GM23338 (cell line): ENCODE results near the gene MORC4. TPM values are rescaled to one million over a fixed set of nuclear protein-coding genes. Genes with fewer than 3 reads are reported as not detected.

Experiments used
- ATAC-seq: fragments of 200-7000 bp; cut with Tn5 transposase; 3 replicates; pipeline ENCODE4 v1.9.1; 2020
- DNase-seq: peaks from one replicate; pipeline ENCODE4 v3.0.0-alpha.2; 2015; ENCODE audit warnings: low spot score
- H2AFZ ChIP-seq: fragments of 200-600 bp; sonication (generic); 2 replicates; pipeline ENCODE4 v1.8.0; 2016; ENCODE audit warnings: antibody characterized with exemption, mild to moderate bottlenecking, moderate library complexity
- H3F3A ChIP-seq: fragments of 200-600 bp; sonication (generic); replicated peaks from 2 replicates; pipeline ENCODE4 v1.8.0; 2017; ENCODE audit warnings: antibody characterized with exemption, mixed run types, low read depth
- H3K27ac ChIP-seq: fragments of 200-600 bp; sonication (generic); 2 replicates; pipeline ENCODE4 v1.6.1; 2016; ENCODE audit warnings: low read depth
- H3K27me3 ChIP-seq: fragments of 200-600 bp; sonication (generic); 2 replicates; pipeline ENCODE4 v1.8.0; 2016; ENCODE audit warnings: mild to moderate bottlenecking, mixed run types, moderate library complexity; ENCODE audit not compliant: insufficient read depth
- H3K36me3 ChIP-seq: fragments of 200-600 bp; sonication (generic); 2 replicates; pipeline ENCODE4 v1.8.0; 2016; ENCODE audit warnings: mild to moderate bottlenecking; ENCODE audit not compliant: insufficient read depth
- H3K4me1 ChIP-seq: fragments of 200-600 bp; sonication (generic); 2 replicates; pipeline ENCODE4 v1.8.0; 2016; ENCODE audit warnings: mild to moderate bottlenecking, moderate library complexity; ENCODE audit not compliant: insufficient read depth
- H3K4me2 ChIP-seq: fragments of 200-600 bp; sonication (generic); 2 replicates; pipeline ENCODE4 v1.7.1; 2017; ENCODE audit warnings: mixed run types
- H3K4me3 ChIP-seq: fragments of 200-600 bp; sonication (generic); 2 replicates; pipeline ENCODE4 v1.6.1; 2016; ENCODE audit warnings: mixed run types
- H3K79me2 ChIP-seq: fragments of 200-600 bp; sonication (generic); replicated peaks from 2 replicates; pipeline ENCODE4 v1.8.0; 2017; ENCODE audit warnings: mild to moderate bottlenecking; ENCODE audit not compliant: insufficient read depth
- H3K9me2 ChIP-seq: fragments of 200-600 bp; sonication (generic); 2 replicates; pipeline ENCODE4 v1.8.0; 2017; ENCODE audit not compliant: insufficient read depth
- H4K20me1 ChIP-seq: fragments of 200-600 bp; sonication (generic); replicated peaks from 2 replicates; pipeline ENCODE4 v1.8.0; 2017; ENCODE audit warnings: mild to moderate bottlenecking; ENCODE audit not compliant: insufficient read depth
- H3K27ac Mint-ChIP-seq: 2 replicates; pipeline ENCODE4 v1.8.0; 2020; ENCODE audit warnings: inconsistent platforms, mild to moderate bottlenecking, moderate library complexity, mixed read lengths
- H3K27me3 Mint-ChIP-seq: 3 replicates; pipeline ENCODE4 v1.8.0; 2022; ENCODE audit warnings: low read depth, mild to moderate bottlenecking, moderate library complexity, mixed read lengths, inconsistent platforms; ENCODE audit not compliant: insufficient read depth, poor library complexity
- H3K36me3 Mint-ChIP-seq: 3 replicates; pipeline ENCODE4 v1.8.0; 2021; ENCODE audit warnings: low read depth, mild to moderate bottlenecking, inconsistent platforms, moderate library complexity, mixed read lengths
- H3K4me1 Mint-ChIP-seq: 3 replicates; pipeline ENCODE4 v1.8.0; 2020; ENCODE audit warnings: mild to moderate bottlenecking, inconsistent platforms, mixed read lengths
- H3K4me3 Mint-ChIP-seq: 3 replicates; pipeline ENCODE4 v1.8.0; 2021; ENCODE audit warnings: moderate library complexity, mild to moderate bottlenecking, inconsistent platforms, mixed read lengths
- H3K9me3 Mint-ChIP-seq: 3 replicates; pipeline ENCODE4 v1.8.0; 2020; ENCODE audit warnings: moderate library complexity, mild to moderate bottlenecking, inconsistent platforms, mixed read lengths
- CREB1 ChIP-seq: fragments of 250-450 bp; sonication (Bioruptor Pico); IDR thresholded peaks from 2 replicates; pipeline ENCODE4 v1.5.0; 2020; ENCODE audit warnings: low read depth, mild to moderate bottlenecking, moderate library complexity
- CTCF ChIP-seq, 2 experiments: fragments of 200-600 bp in 1 of 2; sonication (generic) in 1 of 2; conservative IDR thresholded peaks; 2 replicates each; pipeline versions ENCODE4 v1.5.1 to v1.6.1; 2016 to 2017; ENCODE audit warnings: antibody characterized with exemption in 2 of 2, low read depth in 2 of 2, mild to moderate bottlenecking in 2 of 2, moderate library complexity in 1 of 2
- ETS1 ChIP-seq: IDR thresholded peaks from 2 replicates; pipeline ENCODE4 v1.6.1; 2016; ENCODE audit warnings: antibody characterized with exemption
- EZH2 ChIP-seq: fragments of 200-600 bp; sonication (generic); IDR thresholded peaks from one replicate; pipeline ENCODE4 v1.8.0; 2017; ENCODE audit warnings: antibody characterized with exemption, mild to moderate bottlenecking, low read depth; ENCODE audit not compliant: unreplicated experiment
- JUNB ChIP-seq: IDR thresholded peaks from one replicate; pipeline ENCODE4 v1.6.1; 2016; ENCODE audit warnings: antibody characterized with exemption; ENCODE audit not compliant: unreplicated experiment
- NANOG ChIP-seq: IDR thresholded peaks from 2 replicates; pipeline ENCODE4 v1.6.1; 2016; ENCODE audit warnings: antibody characterized with exemption, borderline replicate concordance
- POLR2AphosphoS5 ChIP-seq: IDR thresholded peaks from 2 replicates; pipeline ENCODE4 v1.6.1; 2016; ENCODE audit warnings: antibody characterized with exemption, low read depth
- ZNF331 ChIP-seq: fragments of 250-450 bp; sonication (Bioruptor Pico); IDR thresholded peaks from 2 replicates; pipeline ENCODE4 v1.5.0; 2020; ENCODE audit warnings: low read depth, mild to moderate bottlenecking, moderate library complexity
- polyA plus RNA-seq: library from polyadenylated mRNA; unstranded; fragments of >200 nt; fragmentation: Nextera tagmentation; extraction: Ambion mirVana; gene quantifications from 2 replicates; pipeline ENCODE4 v1.2.1, GENCODE V29; 2016
- total RNA-seq: library from RNA; depleted of rRNA; stranded (reverse); fragments of >200 nt; shearing (Covaris generic); gene quantifications from 2 replicates; pipeline ENCODE4 v1.2.3, GENCODE V29; 2014

Gene MORC4
- total and polyA plus RNA-seq, 2 experiments from 2014 or later = 1.6 to 1.7 TPM

GRCh38 chrX:106901341-106901740 lies 98.7 kb downstream of the MORC4 start:
- H3K27ac ChIP-seq = no peak overlapping the region
- no peak overlapping the region for H3K4me3 ChIP-seq
- H3K4me1 ChIP-seq = no peaks in the 10 kb centered on the region
- H3K4me3 Mint-ChIP-seq = no peak overlapping the region
- no peaks in the 10 kb centered on the region for H3K79me2 ChIP-seq
- H2AFZ ChIP-seq = no peak overlapping the region
- no peaks in the 10 kb centered on the region for H3K9me2 ChIP-seq
- no peak overlapping the region for H3K27ac Mint-ChIP-seq
- TF ChIP-seq ZNF331 (CRISPR knock-in tag) (no peak), CREB1 (no peak), ETS1 (no peak), CTCF (conservative IDR thresholded peaks at IDR 0.05; ENCODE audit: low read depth in 2 of 2) (no peak), JUNB (no peak)
- no peaks in the 10 kb centered on the region for H3F3A ChIP-seq
- H3K9me3 Mint-ChIP-seq = no peaks in the 10 kb centered on the region
- H3K36me3 ChIP-seq = no peaks in the 10 kb centered on the region
- ATAC-seq (no peak), DNase-seq (no peak)
- no peaks in the 10 kb centered on the region for H3K27me3 Mint-ChIP-seq
- H3K27me3 ChIP-seq = no peaks in the 10 kb centered on the region
- peaks cover 7% of the 10 kb centered on the region; the same call in 2 of the 3 replicates for H3K4me1 Mint-ChIP-seq
- no peak overlapping the region for H3K4me2 ChIP-seq
- H3K36me3 Mint-ChIP-seq = no peaks in the 10 kb centered on the region
- no peaks in the 10 kb centered on the region for H4K20me1 ChIP-seq

- ATAC-seq = no peak
- Histone ChIP-seq H3K79me2 (no peaks in the 10 kb centered on the region), H3K27ac (no peak overlapping the region), H3K9me2 (no peaks in the 10 kb centered on the region), H2AFZ (no peak overlapping the region), H3K4me1 (no peaks in the 10 kb centered on the region), H3F3A (no peaks in the 10 kb centered on the region), H4K20me1 (no peaks in the 10 kb centered on the region), H3K27me3 (no peaks in the 10 kb centered on the region), H3K4me2 (no peak overlapping the region), H3K36me3 (no peaks in the 10 kb centered on the region), H3K4me3 (no peak overlapping the region)
- DNase-seq = no peak
- Mint-ChIP-seq H3K4me1 (peaks cover 7% of the 10 kb centered on the region; the same call in 2 of the 3 replicates), H3K9me3 (no peaks in the 10 kb centered on the region), H3K4me3 (no peak overlapping the region), H3K27me3 (no peaks in the 10 kb centered on the region), H3K36me3 (no peaks in the 10 kb centered on the region), H3K27ac (no peak overlapping the region)
- TF ChIP-seq ZNF331 (CRISPR knock-in tag) = no peak
- no peak for TF ChIP-seq CREB1
- no peak for TF ChIP-seq ETS1
- TF ChIP-seq EZH2 = no peak
These were observed 100.2 kb downstream of the MORC4 start for GRCh38 chrX:106899841-106900240.

GRCh38 chrX:106899276-106899675 lies 100.7 kb downstream of the MORC4 start:
- H3K9me2 ChIP-seq = no peaks in the 10 kb centered on the region
- no peaks in the 10 kb centered on the region for H3K9me3 Mint-ChIP-seq
- no peaks in the 10 kb centered on the region for H3F3A ChIP-seq
- no peak overlapping the region for H3K4me2 ChIP-seq
- H3K27ac Mint-ChIP-seq = no peak overlapping the region
- H3K79me2 ChIP-seq = no peaks in the 10 kb centered on the region
- no peak overlapping the region for H3K4me3 Mint-ChIP-seq
- H3K4me1 ChIP-seq = no peaks in the 10 kb centered on the region
- no peaks in the 10 kb centered on the region for H3K27me3 ChIP-seq
- peaks cover 7% of the 10 kb centered on the region; the same call in 2 of the 3 replicates for H3K4me1 Mint-ChIP-seq
- H3K4me3 ChIP-seq = no peak overlapping the region
- no peak overlapping the region for H2AFZ ChIP-seq
- H3K27ac ChIP-seq = no peak overlapping the region
- no peaks in the 10 kb centered on the region for H3K36me3 Mint-ChIP-seq
- TF ChIP-seq POLR2AphosphoS5 (no peak), ZNF331 (CRISPR knock-in tag) (no peak), NANOG (no peak), EZH2 (no peak)
- H3K27me3 Mint-ChIP-seq = no peaks in the 10 kb centered on the region
- DNase-seq = no peak
- no peak for ATAC-seq
- H3K36me3 ChIP-seq = no peaks in the 10 kb centered on the region
- no peaks in the 10 kb centered on the region for H4K20me1 ChIP-seq
